Mesenchymal stem cell (in vitro differentiated cells and primary cell): Measurements from ENCODE around the gene TSPAN5.
A peak's percentile ranks its signal among the peaks of the same experiment; 100 is the strongest.

ENCODE experiments used
- DNase-seq: peaks from one replicate; pipeline ENCODE4 v3.0.0-alpha.2; 2013
- H2AFZ ChIP-seq: one replicate; pipeline ENCODE4 v1.6.1; 2013; ENCODE audit warnings: low read depth, mild to moderate bottlenecking, control low read depth, inconsistent platforms, low read length, moderate library complexity
- H2AK5ac ChIP-seq: 2 replicates; pipeline ENCODE4 v1.6.1; 2013; ENCODE audit warnings: low read length, moderate library complexity, mild to moderate bottlenecking, inconsistent platforms; ENCODE audit not compliant: severe bottlenecking
- H2BK120ac ChIP-seq: one replicate; pipeline ENCODE4 v1.6.1; 2013; ENCODE audit warnings: low read depth, mild to moderate bottlenecking, inconsistent platforms, low read length, moderate library complexity
- H2BK12ac ChIP-seq, 2 experiments: one replicate each; pipeline ENCODE4 v1.6.1; 2013; ENCODE audit warnings: inconsistent platforms in 2 of 2, low read length in 2 of 2, mild to moderate bottlenecking in 2 of 2, moderate library complexity in 2 of 2, control low read depth in 1 of 2
- H2BK15ac ChIP-seq: one replicate; pipeline ENCODE4 v1.6.1; 2013; ENCODE audit warnings: mild to moderate bottlenecking, low read depth, inconsistent platforms; ENCODE audit not compliant: poor library complexity, severe bottlenecking
- H2BK5ac ChIP-seq: 2 replicates; pipeline ENCODE4 v1.6.1; 2013; ENCODE audit warnings: low read depth, mild to moderate bottlenecking, low read length, control low read depth, inconsistent platforms; ENCODE audit not compliant: poor library complexity, severe bottlenecking
- H3K14ac ChIP-seq, 2 experiments: one replicate each; pipeline ENCODE4 v1.6.1; 2013; ENCODE audit warnings: inconsistent platforms in 2 of 2, low read length in 2 of 2, control low read depth in 1 of 2, mild to moderate bottlenecking in 1 of 2, moderate library complexity in 1 of 2
- H3K18ac ChIP-seq, 2 experiments: one replicate each; pipeline ENCODE4 v1.6.1; 2013; ENCODE audit warnings: inconsistent platforms in 2 of 2, low read length in 2 of 2, control low read depth in 1 of 2, low read depth in 1 of 2, mild to moderate bottlenecking in 1 of 2
- H3K23ac ChIP-seq, 2 experiments: one replicate each; pipeline ENCODE4 v1.6.1; 2013; ENCODE audit warnings: inconsistent platforms in 2 of 2, low read length in 2 of 2, mild to moderate bottlenecking in 2 of 2, moderate library complexity in 2 of 2, control low read depth in 1 of 2
- H3K27ac ChIP-seq: 2 replicates; pipeline ENCODE4 v1.5.1; 2013; ENCODE audit warnings: mild to moderate bottlenecking, moderate library complexity, low read length, control low read depth, inconsistent platforms; ENCODE audit not compliant: poor library complexity, severe bottlenecking
- H3K27me3 ChIP-seq, 2 experiments: 2 replicates each; pipeline versions ENCODE4 v1.6.1 to v1.7.0; 2013; ENCODE audit warnings: low read length in 2 of 2, mild to moderate bottlenecking in 2 of 2, moderate library complexity in 2 of 2, control low read depth in 1 of 2, inconsistent platforms in 1 of 2; ENCODE audit not compliant: control insufficient read depth in 1 of 2, insufficient read depth in 1 of 2
- H3K36me3 ChIP-seq, 2 experiments: 2 replicates each; pipeline versions ENCODE4 v1.6.1 to v1.7.0; 2013; ENCODE audit warnings: low read length in 2 of 2, control low read depth in 1 of 2, inconsistent platforms in 1 of 2, low read depth in 1 of 2, mild to moderate bottlenecking in 1 of 2; ENCODE audit not compliant: insufficient read depth in 2 of 2, control insufficient read depth in 1 of 2
- H3K4ac ChIP-seq, 2 experiments: one replicate each; pipeline ENCODE4 v1.6.1; 2013; ENCODE audit warnings: inconsistent platforms in 2 of 2, low read length in 2 of 2, mild to moderate bottlenecking in 2 of 2, moderate library complexity in 2 of 2, control low read depth in 1 of 2, low read depth in 1 of 2
- H3K4me1 ChIP-seq: 2 replicates; pipeline ENCODE4 v1.6.1; 2013; ENCODE audit warnings: low read depth, low read length, control low read depth; ENCODE audit not compliant: control insufficient read depth, insufficient read depth
- H3K4me2 ChIP-seq: 2 replicates; pipeline ENCODE4 v1.6.1; 2013; ENCODE audit warnings: low read length, mild to moderate bottlenecking, inconsistent platforms; ENCODE audit not compliant: poor library complexity, severe bottlenecking
- H3K4me3 ChIP-seq, 2 experiments: 2 replicates each; pipeline versions ENCODE4 v1.5.1 to v1.7.0; 2013; ENCODE audit warnings: low read length in 2 of 2, mild to moderate bottlenecking in 2 of 2, control low read depth in 1 of 2, low read depth in 1 of 2; ENCODE audit not compliant: insufficient read depth in 1 of 2
- H3K79me1 ChIP-seq: replicated peaks from 2 replicates; pipeline ENCODE4 v1.6.1; 2013; ENCODE audit warnings: mild to moderate bottlenecking, control low read depth, low read length, inconsistent platforms; ENCODE audit not compliant: poor library complexity, severe bottlenecking
- H3K9ac ChIP-seq: 2 replicates; pipeline ENCODE4 v1.7.0; 2013; ENCODE audit warnings: mild to moderate bottlenecking, low read length, moderate library complexity
- H3K9me3 ChIP-seq: 2 replicates; pipeline ENCODE4 v1.7.0; 2013; ENCODE audit warnings: mild to moderate bottlenecking, low read length; ENCODE audit not compliant: control insufficient read depth
- H4K8ac ChIP-seq: one replicate; pipeline ENCODE4 v1.6.1; 2013; ENCODE audit warnings: inconsistent platforms, mild to moderate bottlenecking, low read length, moderate library complexity
- H4K91ac ChIP-seq: one replicate; pipeline ENCODE4 v1.6.1; 2013; ENCODE audit warnings: mild to moderate bottlenecking, low read length, inconsistent platforms
- WGBS: methylation state at CpG from one replicate; pipeline ENCODE4 v1.1.7; 2013; ENCODE audit warnings: mixed read lengths; 5-methylcytosine and 5-hydroxymethylcytosine counted together

Gene TSPAN5

GRCh38 chr4:98615991-98616390 is 42.4 kb downstream of the TSPAN5 start:
- no peak overlapping the region for H3K4me2 ChIP-seq
- H3K27me3 ChIP-seq, result no peaks in the 10 kb centered on the region
- H4K91ac ChIP-seq, result no peak overlapping the region
- H4K8ac ChIP-seq, result no peak overlapping the region
- no peak overlapping the region for H3K23ac ChIP-seq
- H3K18ac ChIP-seq, result no peak overlapping the region
- no peaks in the 10 kb centered on the region for H3K9me3 ChIP-seq
- peaks cover 4% of the 10 kb centered on the region for H3K79me1 ChIP-seq
- no peak overlapping the region for H3K4ac ChIP-seq
- 81% methylated on average over 3 of the region's 3 CpGs for WGBS
- H3K4me3 ChIP-seq, result no peak overlapping the region
- no peak overlapping the region for H3K9ac ChIP-seq
- no peak overlapping the region for H2AFZ ChIP-seq
- H3K36me3 ChIP-seq, result no peaks in the 10 kb centered on the region
- no peak overlapping the region for H2BK120ac ChIP-seq
- no peak overlapping the region for H2AK5ac ChIP-seq
- DNase-seq, result no peak
- H3K27ac ChIP-seq, result no peak overlapping the region
- H3K4me1 ChIP-seq, result peaks cover 14% of the 10 kb centered on the region
- H2BK12ac ChIP-seq, result no peak overlapping the region
- no peak overlapping the region for H2BK5ac ChIP-seq
- no peak overlapping the region for H3K14ac ChIP-seq
- no peak overlapping the region for H2BK15ac ChIP-seq

- DNase-seq, result no peak
- H3K9ac ChIP-seq, result no peak overlapping the region
- H3K27me3 ChIP-seq, result no peaks in the 10 kb centered on the region
- H3K18ac ChIP-seq, result no peak overlapping the region
- H2AK5ac ChIP-seq, result no peak overlapping the region
- H3K23ac ChIP-seq, result no peak overlapping the region
- no peak overlapping the region for H3K14ac ChIP-seq
- H2BK12ac ChIP-seq, result peak overlapping the region in 1 of 2 experiments; percentile 32
- no peaks in the 10 kb centered on the region for H3K36me3 ChIP-seq
- H3K9me3 ChIP-seq, result no peaks in the 10 kb centered on the region
- H3K4me2 ChIP-seq, result no peak overlapping the region
- H3K4me1 ChIP-seq, result peaks cover 11% of the 10 kb centered on the region
- H3K4me3 ChIP-seq, result no peak overlapping the region
- H4K91ac ChIP-seq, result no peak overlapping the region
- no peak overlapping the region for H4K8ac ChIP-seq
- H2BK5ac ChIP-seq, result no peak overlapping the region
- H2BK120ac ChIP-seq, result no peak overlapping the region
- no peak overlapping the region for H3K27ac ChIP-seq
- H2BK15ac ChIP-seq, result no peak overlapping the region
- peaks cover 6% of the 10 kb centered on the region for H3K79me1 ChIP-seq
- no peak overlapping the region for H3K4ac ChIP-seq
- no peak overlapping the region for H2AFZ ChIP-seq
- WGBS, result 83% methylated on average over 4 of the region's 4 CpGs
Measured at GRCh38 chr4:98614662-98615061, 43.7 kb downstream of the TSPAN5 start.

DNA sequence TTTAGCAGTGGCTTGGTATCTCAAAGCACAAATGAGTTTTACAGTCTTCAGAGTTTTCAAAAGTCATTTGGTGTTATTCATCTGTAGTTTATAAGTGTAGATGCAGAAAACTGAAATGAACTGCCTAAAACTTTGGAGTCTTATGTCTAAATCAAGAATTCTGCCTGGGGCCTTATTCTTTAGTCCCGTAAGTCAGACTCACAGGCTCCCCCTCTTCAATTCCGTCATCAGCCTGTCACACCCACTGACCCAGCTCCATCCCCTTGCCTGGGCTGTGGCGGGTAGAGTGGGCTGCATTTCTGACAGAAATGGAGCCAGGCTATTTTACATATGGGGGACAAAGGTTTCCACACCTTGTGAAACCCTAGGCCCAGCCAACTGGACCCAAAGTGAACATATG is 44.3 kb downstream of the TSPAN5 start:
- 97% methylated on average over 3 of the region's 3 CpGs for WGBS
- H3K79me1 ChIP-seq, result peaks cover 6% of the 10 kb centered on the region
- H3K4ac ChIP-seq, result no peak overlapping the region
- no peak overlapping the region for H3K9ac ChIP-seq
- H2BK15ac ChIP-seq, result no peak overlapping the region
- no peak overlapping the region for H3K23ac ChIP-seq
- no peak overlapping the region for H3K18ac ChIP-seq
- no peak overlapping the region for H2AFZ ChIP-seq
- no peak overlapping the region for H3K27ac ChIP-seq
- no peak overlapping the region for H2BK5ac ChIP-seq
- H4K91ac ChIP-seq, result no peak overlapping the region
- DNase-seq, result no peak
- no peaks in the 10 kb centered on the region for H3K9me3 ChIP-seq
- H3K4me2 ChIP-seq, result no peak overlapping the region
- no peak overlapping the region for H2BK12ac ChIP-seq
- H3K14ac ChIP-seq, result no peak overlapping the region
- H3K4me1 ChIP-seq, result peaks cover 16% of the 10 kb centered on the region
- no peak overlapping the region for H2BK120ac ChIP-seq
- H3K36me3 ChIP-seq, result no peaks in the 10 kb centered on the region
- H2AK5ac ChIP-seq, result no peak overlapping the region
- no peaks in the 10 kb centered on the region for H3K27me3 ChIP-seq
- no peak overlapping the region for H3K4me3 ChIP-seq
- H4K8ac ChIP-seq, result no peak overlapping the region

- peak; percentile 16 for DNase-seq
- Histone ChIP-seq H3K9ac (no peak overlapping the region), H3K36me3 (no peaks in the 10 kb centered on the region), H3K4me1 (peaks cover 16% of the 10 kb centered on the region), H3K14ac (no peak overlapping the region), H3K4me2 (no peak overlapping the region), H3K4me3 (no peak overlapping the region), H4K8ac (no peak overlapping the region), H3K79me1 (peaks cover 6% of the 10 kb centered on the region), H3K18ac (no peak overlapping the region), H2AK5ac (no peak overlapping the region), H3K23ac (no peak overlapping the region), H4K91ac (no peak overlapping the region), H3K9me3 (no peaks in the 10 kb centered on the region), H3K27me3 (no peaks in the 10 kb centered on the region), H2AFZ (no peak overlapping the region), H2BK120ac (no peak overlapping the region), H2BK5ac (no peak overlapping the region), H2BK12ac (no peak overlapping the region), H3K4ac (no peak overlapping the region), H2BK15ac (no peak overlapping the region), H3K27ac (no peak overlapping the region)
- 47% methylated on average over 3 of the region's 4 CpGs for WGBS
Measured at GRCh38 chr4:98613453-98614075, 44.8 kb downstream of the TSPAN5 start.
